GM10266 (cell line): ENCODE data around the gene DDX49.
"Not testable (repeated sequence)": the region's sequence is repeated elsewhere in the genome, so short reads cannot be mapped to it uniquely, and the experiment has no call there.

Experiments
- DNase-seq: peaks from one replicate; pipeline ENCODE4 v3.0.0; 2012; ENCODE audit errors: extremely low spot score
- TF ChIP-seq, protein P1 (sequence below): IDR thresholded peaks from 2 replicates; pipeline ENCODE4 v1.5.1; 2012; ENCODE audit warnings: mild to moderate bottlenecking, low read depth; ENCODE audit not compliant: control insufficient read depth, insufficient read depth; ENCODE audit errors: missing control alignments

Gene DDX49

GRCh38 chr19:18949858-18950257 is 30.3 kb downstream of the DDX49 start:
- TF ChIP-seq, protein P1, sequence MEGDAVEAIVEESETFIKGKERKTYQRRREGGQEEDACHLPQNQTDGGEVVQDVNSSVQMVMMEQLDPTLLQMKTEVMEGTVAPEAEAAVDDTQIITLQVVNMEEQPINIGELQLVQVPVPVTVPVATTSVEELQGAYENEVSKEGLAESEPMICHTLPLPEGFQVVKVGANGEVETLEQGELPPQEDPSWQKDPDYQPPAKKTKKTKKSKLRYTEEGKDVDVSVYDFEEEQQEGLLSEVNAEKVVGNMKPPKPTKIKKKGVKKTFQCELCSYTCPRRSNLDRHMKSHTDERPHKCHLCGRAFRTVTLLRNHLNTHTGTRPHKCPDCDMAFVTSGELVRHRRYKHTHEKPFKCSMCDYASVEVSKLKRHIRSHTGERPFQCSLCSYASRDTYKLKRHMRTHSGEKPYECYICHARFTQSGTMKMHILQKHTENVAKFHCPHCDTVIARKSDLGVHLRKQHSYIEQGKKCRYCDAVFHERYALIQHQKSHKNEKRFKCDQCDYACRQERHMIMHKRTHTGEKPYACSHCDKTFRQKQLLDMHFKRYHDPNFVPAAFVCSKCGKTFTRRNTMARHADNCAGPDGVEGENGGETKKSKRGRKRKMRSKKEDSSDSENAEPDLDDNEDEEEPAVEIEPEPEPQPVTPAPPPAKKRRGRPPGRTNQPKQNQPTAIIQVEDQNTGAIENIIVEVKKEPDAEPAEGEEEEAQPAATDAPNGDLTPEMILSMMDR: no peak
- DNase-seq: no peak

GRCh38 chr19:18951721-18952281 is 32.3 kb downstream of the DDX49 start:
- TF ChIP-seq, protein P1: no peak
- no peak for DNase-seq

DNA sequence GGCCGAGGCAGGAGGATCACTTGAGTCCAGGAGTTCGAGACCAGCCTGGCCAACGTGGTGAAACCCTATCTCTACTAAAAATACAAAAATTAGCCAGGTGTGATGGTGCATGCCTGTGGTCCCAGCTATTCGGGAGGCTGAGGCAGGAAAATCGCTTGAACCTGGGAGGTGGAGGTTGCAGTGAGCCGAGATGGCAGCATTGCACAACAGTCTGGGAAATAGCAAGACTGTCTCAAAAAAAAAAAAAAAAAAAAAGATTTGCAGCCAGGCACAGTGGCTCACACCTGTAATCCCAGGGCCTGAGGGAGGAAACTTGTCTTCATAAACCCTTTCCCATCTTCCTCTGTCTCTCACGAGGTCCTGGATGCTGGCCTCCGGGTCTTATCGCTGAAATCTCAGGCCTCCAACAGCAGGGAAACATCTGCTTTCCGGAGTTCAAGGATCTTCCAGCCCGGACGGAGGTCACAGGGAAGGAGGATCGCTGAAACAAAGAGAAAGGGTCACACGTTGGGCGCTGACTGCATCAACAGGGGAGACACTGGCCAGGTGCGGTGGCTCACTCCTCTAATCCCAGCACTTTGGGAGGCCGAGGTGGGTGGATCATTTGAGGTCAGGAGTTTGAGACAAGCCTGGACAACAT is 33.0 kb downstream of the DDX49 start:
- not testable (repeated sequence) for DNase-seq

GRCh38 chr19:18954094-18954493 is 34.6 kb downstream of the DDX49 start:
- TF ChIP-seq, protein P1: no peak
- DNase-seq: no peak

DNA sequence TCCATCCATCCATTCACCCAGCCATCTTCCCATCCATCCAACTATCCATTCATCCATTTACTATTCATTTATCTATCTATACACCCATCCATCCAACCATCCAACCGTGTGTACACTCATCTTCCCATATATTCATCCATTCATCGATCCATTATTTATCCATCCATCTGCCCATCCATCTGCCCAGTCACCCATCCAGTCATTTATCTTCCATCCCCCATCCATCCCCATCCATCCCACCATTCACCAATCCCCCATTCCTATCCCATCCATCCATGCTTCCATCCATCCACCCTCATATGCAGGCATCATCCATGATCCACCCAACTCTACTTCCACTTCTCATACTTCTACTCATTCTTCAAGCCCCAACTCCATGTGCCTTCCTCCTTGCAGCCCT is 35.5 kb downstream of the DDX49 start:
- DNase-seq: no peak
- TF ChIP-seq, protein P1: no peak

DNA sequence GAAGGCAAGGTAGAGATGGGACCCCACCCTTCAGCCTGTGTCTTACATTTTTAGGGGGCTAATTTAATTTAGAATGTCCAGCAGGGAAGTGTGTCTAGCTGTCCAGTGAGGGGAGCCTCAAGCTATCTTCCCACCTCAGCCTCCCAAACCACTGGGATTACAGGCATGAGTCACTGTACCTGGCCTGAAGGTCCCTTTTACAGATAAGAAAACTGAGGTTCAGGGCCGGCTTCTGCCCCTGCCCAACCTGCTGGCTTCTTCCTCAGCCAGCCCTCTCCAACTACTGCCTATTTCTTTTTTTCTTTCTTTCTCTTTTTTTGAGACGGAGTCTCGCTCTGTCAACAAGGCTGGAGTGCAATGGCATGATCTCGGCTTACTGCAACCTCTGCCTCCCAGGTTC is 40.9 kb downstream of the DDX49 start:
- TF ChIP-seq, protein P1: no peak

DNA sequence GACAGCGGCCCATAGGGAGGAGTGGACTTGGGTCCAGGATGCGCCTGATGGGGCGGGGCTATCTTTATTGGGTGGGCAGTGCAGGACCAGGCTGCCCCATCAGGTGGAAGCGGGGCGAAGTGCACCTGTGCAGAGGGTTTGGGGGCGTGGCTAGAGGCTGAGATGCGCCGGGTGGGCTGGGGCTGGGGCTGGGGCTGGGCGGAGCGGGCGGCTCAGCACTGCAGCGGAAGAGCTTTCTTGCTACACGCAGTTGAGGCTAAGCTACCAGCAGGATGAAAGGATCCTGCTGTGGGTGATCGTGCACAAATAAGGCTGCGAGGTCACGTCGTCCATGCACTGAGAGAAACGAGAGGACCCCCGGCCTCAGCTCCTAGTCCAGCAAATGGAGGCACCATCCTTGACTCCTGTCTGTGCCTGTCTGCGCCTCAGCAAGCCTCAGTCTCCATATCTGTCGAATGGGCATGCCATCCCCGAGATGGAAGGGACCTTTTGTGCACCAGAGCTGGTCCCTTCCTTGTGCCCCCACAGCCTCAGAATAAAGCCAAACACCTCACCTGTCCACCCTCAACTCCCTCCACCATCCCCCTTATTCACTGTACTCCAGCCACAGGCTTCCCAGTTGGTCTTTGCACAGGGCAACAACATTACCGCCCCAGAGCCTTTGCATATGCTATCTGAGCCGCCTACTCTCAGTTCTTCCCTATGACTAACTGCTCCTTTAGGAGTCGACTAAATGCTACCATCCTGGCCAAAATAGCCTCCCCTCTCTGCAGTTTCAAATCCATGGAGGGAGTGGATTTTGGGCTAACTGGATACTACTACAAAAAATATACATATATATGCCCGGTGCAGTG is 42.5 kb downstream of the DDX49 start:
- TF ChIP-seq, protein P1: no peak
- no peak for DNase-seq

More for the DNA sequence above, 40.9 kb downstream of the DDX49 start:
- no peak for DNase-seq
